GM12878 (cell line): ENCODE measurements around the gene WBP4. TPM values are rescaled to one million over a fixed set of nuclear protein-coding genes. Genes with fewer than 3 reads are reported as not detected.
A peak's percentile ranks its signal among the peaks of the same experiment; 100 is the strongest.

Source experiments
- FOXK2 ChIP-seq: fragments of 450-650 bp; IDR thresholded peaks from 2 replicates; pipeline ENCODE4 v1.6.1; 2017; ENCODE audit warnings: mild to moderate bottlenecking, moderate library complexity
- NFYB ChIP-seq: IDR thresholded peaks from 2 replicates; pipeline ENCODE4 v1.6.1; 2011; ENCODE audit warnings: low read depth, mild to moderate bottlenecking, low read length, improper control_type of control experiment, moderate library complexity; ENCODE audit not compliant: insufficient read depth
- SMAD1 ChIP-seq: fragments of 450-650 bp; IDR thresholded peaks from 2 replicates; pipeline ENCODE4 v1.6.1; 2018; ENCODE audit warnings: mild to moderate bottlenecking, low read depth; ENCODE audit not compliant: partially characterized antibody
- SRF ChIP-seq, 2 experiments: IDR thresholded peaks; 2 replicates each; pipeline ENCODE4 v1.6.1; 2011; ENCODE audit warnings: low read depth in 2 of 2, low read length in 2 of 2, mild to moderate bottlenecking in 1 of 2, moderate library complexity in 1 of 2
- ZNF207 ChIP-seq: fragments of 450-650 bp; IDR thresholded peaks from 2 replicates; pipeline ENCODE4 v1.6.1; 2014; ENCODE audit warnings: antibody characterized with exemption, mild to moderate bottlenecking, borderline replicate concordance
- polyA plus RNA-seq, 11 experiments: library from polyadenylated mRNA; depleted of rRNA in 4 of 11; unstranded in 6 of 11; stranded (reverse) in 5 of 11; fragments of >200 nt; fragmentation: Nextera tagmentation in 4 of 11; fragmentation: Illumina TruSeq in 1 of 11; extraction: Ambion mirVana in 4 of 11; extraction: Trizol in 1 of 11; gene quantifications; 1 replicate in 1 of 11; 2 replicates in 10 of 11; pipeline versions ENCODE4 v1.2.1 to v1.2.3, GENCODE V29; 2011 to 2016; ENCODE audit warnings: inconsistent platforms in 2 of 11, missing spikeins in 2 of 11, low read depth in 1 of 11
- total RNA-seq, 4 experiments: library from RNA; depleted of rRNA in 3 of 4; stranded (reverse); fragments of >200 nt in 3 of 4; fragmentation: Illumina TruSeq in 1 of 4; extraction: Trizol in 1 of 4; gene quantifications; 2 replicates each; pipeline versions ENCODE4 v1.2.1 to v1.2.3, GENCODE V29; 2013 to 2021
- TF ChIP-seq, protein P1 (sequence below): IDR thresholded peaks from 2 replicates; pipeline ENCODE4 v1.6.1; 2012; ENCODE audit warnings: low read length, inconsistent platforms
- TF ChIP-seq, protein P2 (sequence below): fragments of 450-650 bp; conservative IDR thresholded peaks from 2 replicates; pipeline ENCODE4 v1.6.1; 2017; ENCODE audit warnings: mild to moderate bottlenecking, moderate library complexity
- TF ChIP-seq, protein P3 (sequence below): fragments of 450-650 bp; formaldehyde crosslinking; IDR thresholded peaks from 2 replicates; pipeline ENCODE4 v1.4.0; 2022; ENCODE audit warnings: mild to moderate bottlenecking, moderate library complexity
- TF ChIP-seq, protein P4 (sequence below): fragments of 450-650 bp; IDR thresholded peaks from 2 replicates; pipeline ENCODE4 v1.6.1; 2016; ENCODE audit warnings: mild to moderate bottlenecking, moderate library complexity, borderline replicate concordance
- TF ChIP-seq, protein P5 (sequence below): fragments of 450-650 bp; IDR thresholded peaks from 2 replicates; pipeline ENCODE4 v1.6.1; 2017; ENCODE audit warnings: borderline replicate concordance
- TF ChIP-seq, protein P6 (sequence below): fragments of 450-650 bp; IDR thresholded peaks from 2 replicates; pipeline ENCODE4 v1.6.1; 2017; ENCODE audit warnings: low read depth, mild to moderate bottlenecking, moderate library complexity
- TF ChIP-seq, protein P7 (sequence below): IDR thresholded peaks from 2 replicates; pipeline ENCODE4 v1.6.1; 2012; ENCODE audit warnings: low read depth, low read length, improper control_type of control experiment

WBP4 gene
- total and polyA plus RNA-seq, 10 of the 15 experiments (the other 5 are each of a cell fraction or from before 2014, with no cell fraction given) = 7.4 to 21.6 (median 14.2) TPM

DNA sequence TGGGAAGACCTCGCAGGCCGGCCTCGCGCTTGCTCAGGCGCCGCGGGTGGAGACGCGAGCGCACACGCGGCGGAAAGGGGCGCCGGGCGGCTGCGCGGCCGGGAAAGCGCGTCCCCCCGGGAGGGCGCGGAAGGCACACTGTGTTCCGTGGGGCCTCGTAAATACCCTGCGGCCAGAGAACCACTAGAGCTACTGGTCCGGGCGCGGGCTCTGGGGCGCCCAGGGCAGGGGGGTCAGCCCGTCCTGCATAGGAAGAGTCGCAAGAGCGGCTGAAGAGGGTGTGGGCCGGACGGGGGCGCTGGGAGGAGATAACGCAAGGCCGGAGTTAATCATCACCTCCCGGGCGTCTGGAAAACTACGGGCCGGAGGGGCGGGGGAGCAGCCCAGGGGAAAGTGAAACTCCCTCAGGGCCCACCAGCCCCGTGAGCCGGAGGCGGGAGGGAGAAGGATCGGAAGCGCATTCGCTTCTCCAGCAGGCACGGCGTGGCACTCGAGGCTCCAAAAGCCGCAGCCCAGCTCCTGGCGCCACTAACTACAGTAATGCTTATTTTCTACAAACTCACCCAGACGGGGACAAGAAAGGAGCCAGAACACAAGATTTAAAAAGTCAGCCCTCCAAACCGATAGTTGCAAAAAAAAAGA is 1.1 kb upstream of the WBP4 start (continued):
- TF ChIP-seq NFYB (no peak), FOXK2 (no peak), SMAD1 (no peak), ZNF207 (no peak), SRF (IDR thresholded peaks at IDR 0.05; ENCODE audit: low read depth in 2 of 2, low read length in 2 of 2) (no peak)
- TF ChIP-seq, protein P1, sequence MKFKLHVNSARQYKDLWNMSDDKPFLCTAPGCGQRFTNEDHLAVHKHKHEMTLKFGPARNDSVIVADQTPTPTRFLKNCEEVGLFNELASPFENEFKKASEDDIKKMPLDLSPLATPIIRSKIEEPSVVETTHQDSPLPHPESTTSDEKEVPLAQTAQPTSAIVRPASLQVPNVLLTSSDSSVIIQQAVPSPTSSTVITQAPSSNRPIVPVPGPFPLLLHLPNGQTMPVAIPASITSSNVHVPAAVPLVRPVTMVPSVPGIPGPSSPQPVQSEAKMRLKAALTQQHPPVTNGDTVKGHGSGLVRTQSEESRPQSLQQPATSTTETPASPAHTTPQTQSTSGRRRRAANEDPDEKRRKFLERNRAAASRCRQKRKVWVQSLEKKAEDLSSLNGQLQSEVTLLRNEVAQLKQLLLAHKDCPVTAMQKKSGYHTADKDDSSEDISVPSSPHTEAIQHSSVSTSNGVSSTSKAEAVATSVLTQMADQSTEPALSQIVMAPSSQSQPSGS = no peak
- TF ChIP-seq, protein P2, sequence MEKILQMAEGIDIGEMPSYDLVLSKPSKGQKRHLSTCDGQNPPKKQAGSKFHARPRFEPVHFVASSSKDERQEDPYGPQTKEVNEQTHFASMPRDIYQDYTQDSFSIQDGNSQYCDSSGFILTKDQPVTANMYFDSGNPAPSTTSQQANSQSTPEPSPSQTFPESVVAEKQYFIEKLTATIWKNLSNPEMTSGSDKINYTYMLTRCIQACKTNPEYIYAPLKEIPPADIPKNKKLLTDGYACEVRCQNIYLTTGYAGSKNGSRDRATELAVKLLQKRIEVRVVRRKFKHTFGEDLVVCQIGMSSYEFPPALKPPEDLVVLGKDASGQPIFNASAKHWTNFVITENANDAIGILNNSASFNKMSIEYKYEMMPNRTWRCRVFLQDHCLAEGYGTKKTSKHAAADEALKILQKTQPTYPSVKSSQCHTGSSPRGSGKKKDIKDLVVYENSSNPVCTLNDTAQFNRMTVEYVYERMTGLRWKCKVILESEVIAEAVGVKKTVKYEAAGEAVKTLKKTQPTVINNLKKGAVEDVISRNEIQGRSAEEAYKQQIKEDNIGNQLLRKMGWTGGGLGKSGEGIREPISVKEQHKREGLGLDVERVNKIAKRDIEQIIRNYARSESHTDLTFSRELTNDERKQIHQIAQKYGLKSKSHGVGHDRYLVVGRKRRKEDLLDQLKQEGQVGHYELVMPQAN = peak; percentile 46; the same call in 1 of the 2 replicates
- TF ChIP-seq, protein P3, sequence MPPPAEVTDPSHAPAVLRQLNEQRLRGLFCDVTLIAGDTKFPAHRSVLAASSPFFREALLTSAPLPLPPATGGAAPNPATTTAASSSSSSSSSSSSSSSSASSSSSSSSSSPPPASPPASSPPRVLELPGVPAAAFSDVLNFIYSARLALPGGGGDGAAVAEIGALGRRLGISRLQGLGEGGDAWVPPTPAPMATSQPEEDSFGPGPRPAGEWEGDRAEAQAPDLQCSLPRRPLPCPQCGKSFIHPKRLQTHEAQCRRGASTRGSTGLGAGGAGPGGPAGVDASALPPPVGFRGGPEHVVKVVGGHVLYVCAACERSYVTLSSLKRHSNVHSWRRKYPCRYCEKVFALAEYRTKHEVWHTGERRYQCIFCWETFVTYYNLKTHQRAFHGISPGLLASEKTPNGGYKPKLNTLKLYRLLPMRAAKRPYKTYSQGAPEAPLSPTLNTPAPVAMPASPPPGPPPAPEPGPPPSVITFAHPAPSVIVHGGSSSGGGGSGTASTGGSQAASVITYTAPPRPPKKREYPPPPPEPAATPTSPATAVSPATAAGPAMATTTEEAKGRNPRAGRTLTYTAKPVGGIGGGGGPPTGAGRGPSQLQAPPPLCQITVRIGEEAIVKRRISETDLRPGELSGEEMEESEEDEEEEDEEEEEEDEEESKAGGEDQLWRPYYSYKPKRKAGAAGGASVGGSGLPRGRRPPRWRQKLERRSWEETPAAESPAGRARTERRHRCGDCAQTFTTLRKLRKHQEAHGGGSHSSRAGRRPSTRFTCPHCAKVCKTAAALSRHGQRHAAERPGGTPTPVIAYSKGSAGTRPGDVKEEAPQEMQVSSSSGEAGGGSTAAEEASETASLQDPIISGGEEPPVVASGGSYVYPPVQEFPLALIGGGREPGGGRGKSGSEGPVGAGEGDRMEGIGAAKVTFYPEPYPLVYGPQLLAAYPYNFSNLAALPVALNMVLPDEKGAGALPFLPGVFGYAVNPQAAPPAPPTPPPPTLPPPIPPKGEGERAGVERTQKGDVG (CRISPR knock-in tag) = no peak
- TF ChIP-seq, protein P4, sequence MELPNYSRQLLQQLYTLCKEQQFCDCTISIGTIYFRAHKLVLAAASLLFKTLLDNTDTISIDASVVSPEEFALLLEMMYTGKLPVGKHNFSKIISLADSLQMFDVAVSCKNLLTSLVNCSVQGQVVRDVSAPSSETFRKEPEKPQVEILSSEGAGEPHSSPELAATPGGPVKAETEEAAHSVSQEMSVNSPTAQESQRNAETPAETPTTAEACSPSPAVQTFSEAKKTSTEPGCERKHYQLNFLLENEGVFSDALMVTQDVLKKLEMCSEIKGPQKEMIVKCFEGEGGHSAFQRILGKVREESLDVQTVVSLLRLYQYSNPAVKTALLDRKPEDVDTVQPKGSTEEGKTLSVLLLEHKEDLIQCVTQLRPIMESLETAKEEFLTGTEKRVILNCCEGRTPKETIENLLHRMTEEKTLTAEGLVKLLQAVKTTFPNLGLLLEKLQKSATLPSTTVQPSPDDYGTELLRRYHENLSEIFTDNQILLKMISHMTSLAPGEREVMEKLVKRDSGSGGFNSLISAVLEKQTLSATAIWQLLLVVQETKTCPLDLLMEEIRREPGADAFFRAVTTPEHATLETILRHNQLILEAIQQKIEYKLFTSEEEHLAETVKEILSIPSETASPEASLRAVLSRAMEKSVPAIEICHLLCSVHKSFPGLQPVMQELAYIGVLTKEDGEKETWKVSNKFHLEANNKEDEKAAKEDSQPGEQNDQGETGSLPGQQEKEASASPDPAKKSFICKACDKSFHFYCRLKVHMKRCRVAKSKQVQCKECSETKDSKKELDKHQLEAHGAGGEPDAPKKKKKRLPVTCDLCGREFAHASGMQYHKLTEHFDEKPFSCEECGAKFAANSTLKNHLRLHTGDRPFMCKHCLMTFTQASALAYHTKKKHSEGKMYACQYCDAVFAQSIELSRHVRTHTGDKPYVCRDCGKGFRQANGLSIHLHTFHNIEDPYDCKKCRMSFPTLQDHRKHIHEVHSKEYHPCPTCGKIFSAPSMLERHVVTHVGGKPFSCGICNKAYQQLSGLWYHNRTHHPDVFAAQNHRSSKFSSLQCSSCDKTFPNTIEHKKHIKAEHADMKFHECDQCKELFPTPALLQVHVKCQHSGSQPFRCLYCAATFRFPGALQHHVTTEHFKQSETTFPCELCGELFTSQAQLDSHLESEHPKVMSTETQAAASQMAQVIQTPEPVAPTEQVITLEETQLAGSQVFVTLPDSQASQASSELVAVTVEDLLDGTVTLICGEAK = no peak
- TF ChIP-seq, protein P5, sequence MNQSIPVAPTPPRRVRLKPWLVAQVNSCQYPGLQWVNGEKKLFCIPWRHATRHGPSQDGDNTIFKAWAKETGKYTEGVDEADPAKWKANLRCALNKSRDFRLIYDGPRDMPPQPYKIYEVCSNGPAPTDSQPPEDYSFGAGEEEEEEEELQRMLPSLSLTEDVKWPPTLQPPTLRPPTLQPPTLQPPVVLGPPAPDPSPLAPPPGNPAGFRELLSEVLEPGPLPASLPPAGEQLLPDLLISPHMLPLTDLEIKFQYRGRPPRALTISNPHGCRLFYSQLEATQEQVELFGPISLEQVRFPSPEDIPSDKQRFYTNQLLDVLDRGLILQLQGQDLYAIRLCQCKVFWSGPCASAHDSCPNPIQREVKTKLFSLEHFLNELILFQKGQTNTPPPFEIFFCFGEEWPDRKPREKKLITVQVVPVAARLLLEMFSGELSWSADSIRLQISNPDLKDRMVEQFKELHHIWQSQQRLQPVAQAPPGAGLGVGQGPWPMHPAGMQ = no peak
- TF ChIP-seq, protein P6, sequence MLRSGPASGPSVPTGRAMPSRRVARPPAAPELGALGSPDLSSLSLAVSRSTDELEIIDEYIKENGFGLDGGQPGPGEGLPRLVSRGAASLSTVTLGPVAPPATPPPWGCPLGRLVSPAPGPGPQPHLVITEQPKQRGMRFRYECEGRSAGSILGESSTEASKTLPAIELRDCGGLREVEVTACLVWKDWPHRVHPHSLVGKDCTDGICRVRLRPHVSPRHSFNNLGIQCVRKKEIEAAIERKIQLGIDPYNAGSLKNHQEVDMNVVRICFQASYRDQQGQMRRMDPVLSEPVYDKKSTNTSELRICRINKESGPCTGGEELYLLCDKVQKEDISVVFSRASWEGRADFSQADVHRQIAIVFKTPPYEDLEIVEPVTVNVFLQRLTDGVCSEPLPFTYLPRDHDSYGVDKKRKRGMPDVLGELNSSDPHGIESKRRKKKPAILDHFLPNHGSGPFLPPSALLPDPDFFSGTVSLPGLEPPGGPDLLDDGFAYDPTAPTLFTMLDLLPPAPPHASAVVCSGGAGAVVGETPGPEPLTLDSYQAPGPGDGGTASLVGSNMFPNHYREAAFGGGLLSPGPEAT = peak; percentile 73
- TF ChIP-seq, protein P7, sequence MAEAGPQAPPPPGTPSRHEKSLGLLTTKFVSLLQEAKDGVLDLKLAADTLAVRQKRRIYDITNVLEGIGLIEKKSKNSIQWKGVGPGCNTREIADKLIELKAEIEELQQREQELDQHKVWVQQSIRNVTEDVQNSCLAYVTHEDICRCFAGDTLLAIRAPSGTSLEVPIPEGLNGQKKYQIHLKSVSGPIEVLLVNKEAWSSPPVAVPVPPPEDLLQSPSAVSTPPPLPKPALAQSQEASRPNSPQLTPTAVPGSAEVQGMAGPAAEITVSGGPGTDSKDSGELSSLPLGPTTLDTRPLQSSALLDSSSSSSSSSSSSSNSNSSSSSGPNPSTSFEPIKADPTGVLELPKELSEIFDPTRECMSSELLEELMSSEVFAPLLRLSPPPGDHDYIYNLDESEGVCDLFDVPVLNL = no peak
